HuH-7.5 (cell line): ENCODE data around the gene AFF2.

Experiments
- DNase-seq: peaks from one replicate; pipeline ENCODE4 v3.0.0; 2011; ENCODE audit warnings: low spot score

The AFF2 gene

DNA sequence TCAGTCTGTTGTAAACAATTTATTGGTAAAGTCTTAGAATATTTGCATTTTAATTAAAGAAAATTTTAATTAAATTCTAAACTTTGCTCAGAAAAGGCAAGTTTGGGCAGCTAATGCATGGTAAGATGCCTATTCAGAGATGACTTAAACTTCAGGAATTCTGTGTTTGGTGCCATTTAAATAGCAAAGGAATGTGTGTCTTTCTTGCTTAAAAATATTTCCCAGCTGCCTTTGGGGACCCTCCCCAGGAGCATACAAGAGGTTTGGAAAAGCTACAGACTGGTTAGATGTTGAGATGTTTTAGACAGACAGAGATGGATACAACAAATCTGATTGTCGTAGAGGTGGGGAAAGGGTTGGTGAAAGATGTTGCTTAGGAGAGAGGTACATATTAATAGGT lies 36.5 kb downstream of the AFF2 start:
- no peak for DNase-seq

DNA sequence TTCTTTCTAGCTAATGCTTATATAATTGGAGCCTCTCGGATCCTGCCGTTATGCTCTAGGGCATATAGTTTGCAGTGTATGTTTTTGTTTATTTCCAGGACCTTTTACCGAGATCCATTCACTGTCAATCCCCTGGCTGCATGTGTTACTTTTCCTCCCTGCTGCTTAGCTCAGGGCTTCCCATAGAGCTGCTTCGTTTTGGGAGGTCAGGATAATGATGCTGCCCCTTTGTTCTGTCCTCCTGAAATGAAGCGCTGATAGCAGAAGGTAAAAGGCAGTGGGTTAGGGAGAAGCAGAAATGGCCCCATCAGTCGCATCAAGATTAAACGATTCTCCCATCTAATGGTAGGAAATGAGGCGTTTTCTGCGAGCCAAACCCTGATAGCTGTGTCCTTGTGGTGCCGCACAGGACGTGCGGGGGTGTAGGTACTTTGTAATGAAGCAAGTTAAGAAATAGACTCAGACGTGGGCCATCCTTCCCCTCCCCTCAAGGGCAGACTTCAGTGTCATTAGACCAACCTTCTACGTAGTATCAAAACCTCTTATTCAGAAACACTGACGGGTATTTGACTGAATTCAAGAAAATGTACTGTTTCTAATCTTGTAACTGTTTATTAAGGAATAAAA lies 37.3 kb downstream of the AFF2 start:
- DNase-seq: no peak

DNA sequence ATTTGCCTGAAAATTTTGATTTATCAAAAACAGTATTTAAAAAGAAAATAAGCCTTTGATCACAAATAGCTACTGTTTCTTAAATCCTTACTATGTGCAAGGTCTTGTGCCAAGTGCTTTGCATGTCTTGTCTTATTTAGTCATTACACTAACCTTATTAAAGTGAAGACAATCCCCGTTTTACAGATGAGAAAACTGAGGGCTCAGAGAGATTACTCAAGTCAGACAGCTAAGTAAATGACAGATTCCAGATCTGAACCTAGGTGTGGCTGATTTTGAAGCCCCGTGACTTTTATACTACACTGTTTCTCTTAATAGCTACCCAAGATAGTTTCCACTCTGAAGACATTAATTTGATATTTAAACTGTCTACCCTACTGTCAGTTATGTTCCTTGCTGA lies 38.2 kb downstream of the AFF2 start:
- no peak for DNase-seq

DNA sequence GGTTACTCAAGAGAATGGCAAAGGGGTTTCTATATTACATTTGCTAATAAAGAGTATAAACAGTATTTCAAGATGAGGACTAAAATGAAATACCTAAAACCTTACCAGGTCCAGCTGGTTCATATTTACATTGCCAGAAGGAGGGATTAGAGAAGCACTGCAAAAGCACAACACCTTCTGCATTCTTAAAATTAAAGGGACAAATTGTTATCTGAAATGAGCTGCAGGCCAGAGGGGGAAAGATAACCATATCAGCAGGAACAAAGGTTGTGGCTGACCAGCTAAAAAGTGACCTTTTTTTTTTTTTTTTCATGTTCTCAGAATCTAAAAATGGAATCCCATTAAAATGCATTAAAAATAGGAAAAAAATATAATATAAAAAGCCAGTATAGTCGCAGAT lies 39.7 kb downstream of the AFF2 start:
- DNase-seq: no peak

DNA sequence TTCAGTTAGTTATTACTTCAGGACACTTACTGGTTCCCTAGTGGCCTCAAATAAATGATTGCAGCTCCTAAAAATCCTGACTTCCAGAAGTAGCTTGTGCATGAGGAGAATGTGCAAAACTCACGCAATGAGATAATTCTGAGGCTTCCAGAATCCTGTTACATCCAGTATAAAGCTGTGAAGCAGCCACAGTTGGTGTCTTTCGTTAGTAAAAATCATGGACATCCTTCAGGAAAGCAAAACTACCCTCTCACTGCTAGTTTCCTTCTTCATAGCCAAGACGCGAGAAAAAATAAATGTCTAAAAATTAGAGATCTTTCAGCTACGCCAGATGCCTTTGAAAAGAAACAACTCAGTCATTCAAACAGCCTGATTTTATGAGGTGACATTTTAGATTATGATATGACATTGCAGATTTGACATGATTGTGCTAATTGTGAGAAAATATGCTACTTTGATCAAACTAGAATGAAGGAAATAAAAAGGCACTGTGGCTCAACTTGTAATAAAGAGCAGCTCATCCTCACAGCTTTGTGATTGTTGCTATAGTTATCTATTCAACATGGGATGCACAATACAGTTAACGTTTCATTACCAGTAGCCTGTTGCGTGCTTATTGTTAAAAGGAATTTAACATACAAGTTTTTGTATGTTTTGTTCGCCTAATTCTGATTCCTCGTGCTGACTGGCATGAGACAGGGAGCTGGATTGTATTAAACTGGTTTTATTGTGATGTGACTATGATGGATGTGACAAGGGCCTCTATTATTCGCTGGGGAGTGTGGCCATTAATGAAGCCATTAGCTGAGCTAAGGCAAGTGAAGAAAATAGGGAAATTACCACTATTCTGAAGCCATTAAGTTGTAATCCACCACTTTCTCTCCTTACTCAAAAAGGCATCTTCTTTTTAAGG lies 40.5 kb downstream of the AFF2 start:
- DNase-seq: no peak

GRCh38 chrX:148541584-148541940 lies 41.1 kb downstream of the AFF2 start:
- DNase-seq: no peak

DNA sequence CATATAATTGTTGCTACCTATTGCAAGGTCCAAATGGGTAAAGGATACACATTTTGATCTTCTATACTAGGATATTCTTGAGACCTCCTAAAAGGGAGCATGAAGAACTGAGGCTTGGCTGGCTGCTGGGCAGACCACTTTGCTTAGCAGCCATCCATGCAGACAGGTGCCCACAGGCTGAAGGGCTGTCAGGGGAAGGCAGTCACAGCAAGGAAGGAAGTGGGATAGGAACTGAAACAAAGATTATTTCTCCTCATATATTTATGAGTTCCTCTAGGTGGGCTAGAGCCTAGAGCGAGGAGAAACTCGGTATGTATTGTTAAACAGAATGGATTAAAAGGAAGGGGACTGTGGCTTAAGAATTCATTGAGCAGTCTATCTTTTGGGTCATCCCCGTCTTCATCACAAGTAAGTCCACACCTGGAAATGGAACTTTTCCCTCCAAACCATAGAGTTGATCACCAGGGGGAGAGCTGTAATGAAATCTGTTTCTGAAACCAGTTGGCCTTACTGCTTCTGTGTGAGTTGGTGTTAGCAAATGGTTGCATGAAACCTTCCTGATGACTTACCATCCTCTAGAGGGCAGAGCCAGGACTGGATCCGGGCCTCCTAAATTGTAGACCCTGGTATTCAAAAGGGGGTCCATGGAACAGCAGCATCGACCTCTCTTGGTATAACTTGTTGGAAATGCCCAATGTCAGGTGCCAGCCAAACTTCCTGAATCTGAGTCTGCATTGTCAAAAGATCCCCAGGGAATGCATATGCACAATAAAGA lies 42.3 kb downstream of the AFF2 start:
- DNase-seq: no peak

- DNase-seq: no peak
Measured at GRCh38 chrX:148552775-148553174, 52.4 kb downstream of the AFF2 start.

DNA sequence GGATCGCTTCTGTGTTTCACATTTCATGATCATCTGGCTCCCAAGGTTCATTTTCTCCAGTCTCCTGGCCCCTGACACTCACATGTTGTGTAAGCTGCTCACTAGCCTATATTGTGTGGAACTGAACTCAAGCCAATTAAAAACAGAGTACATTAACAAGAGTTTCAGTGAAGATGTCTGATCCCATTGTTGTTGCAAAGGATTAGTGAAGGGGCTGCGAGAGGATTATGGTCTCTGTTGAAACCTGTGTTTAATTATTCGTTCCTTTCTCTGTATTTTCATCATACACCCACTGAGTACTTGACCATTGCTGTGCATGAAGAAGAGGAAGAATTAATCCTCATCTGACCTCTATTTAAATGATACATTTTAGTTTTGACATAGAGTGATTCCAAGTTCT lies 54.7 kb downstream of the AFF2 start:
- DNase-seq: no peak

DNA sequence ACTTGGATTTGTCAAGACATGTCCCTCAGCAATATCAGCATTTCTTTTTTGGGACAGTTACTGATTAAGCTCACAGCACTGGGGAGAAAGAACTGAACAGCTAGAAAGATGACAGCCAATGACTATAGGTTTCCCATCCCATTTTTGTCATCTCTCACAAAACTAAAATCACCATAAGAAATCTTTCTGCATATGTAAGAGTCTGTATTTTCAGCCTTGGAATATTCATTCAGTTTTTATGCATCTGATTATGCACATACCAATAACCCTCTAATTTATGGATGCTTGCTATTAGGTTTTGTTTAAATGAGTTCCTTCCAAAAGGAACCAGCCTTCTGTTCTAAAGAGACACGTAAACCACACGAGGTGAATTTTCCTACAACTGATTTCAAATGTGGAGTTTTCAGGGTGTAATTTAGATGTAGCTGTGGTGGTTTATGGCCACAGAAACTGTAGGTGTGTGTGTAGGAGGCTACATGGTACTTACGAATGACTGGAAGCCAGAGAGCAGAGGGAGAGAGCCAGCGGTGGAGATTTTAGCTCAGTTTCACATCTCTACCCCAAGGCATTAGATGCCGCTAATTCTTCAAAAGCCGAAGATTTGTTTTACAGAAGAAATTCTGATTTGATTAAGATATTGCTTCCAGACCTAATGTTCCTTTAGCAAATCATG lies 55.3 kb downstream of the AFF2 start:
- no peak for DNase-seq

DNA sequence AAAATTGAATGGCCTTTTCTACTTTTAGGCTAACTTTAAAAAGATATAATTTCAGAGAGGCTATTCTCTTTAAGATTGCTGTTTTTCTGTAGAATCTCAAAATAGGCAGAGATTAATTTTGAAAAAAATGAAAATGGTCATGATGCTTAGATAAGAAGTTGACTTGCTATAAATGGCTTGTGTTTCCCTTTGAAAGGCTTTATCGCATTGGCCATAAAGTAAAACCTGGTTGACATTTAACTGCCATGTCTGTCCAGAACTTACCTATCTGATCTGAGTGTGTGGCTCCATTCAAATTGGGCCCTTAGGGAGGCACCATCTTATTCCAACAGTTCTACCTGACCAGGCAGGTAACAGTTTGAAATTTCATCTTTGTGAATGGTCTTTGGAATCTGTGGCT lies 56.1 kb downstream of the AFF2 start:
- no peak for DNase-seq

DNA sequence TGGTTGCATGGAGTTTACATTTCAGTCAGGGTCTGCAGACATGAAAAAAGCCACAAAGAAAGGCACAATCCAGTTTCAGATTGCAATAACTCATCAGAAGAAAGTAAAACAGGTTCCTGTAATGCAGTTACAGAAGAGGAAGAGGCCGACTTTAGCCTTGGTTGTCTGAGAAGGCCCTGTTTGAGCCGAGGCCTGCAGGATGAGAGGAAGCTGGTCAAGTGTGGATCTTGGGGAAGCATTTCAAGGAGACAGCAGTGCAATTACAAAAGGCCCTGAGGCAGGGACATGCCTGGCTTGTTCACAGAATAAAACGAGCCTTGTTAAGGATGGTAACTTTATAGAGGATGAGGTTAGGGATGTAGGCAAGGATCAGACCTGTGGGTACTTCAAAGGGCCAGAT lies 62.4 kb downstream of the AFF2 start:
- DNase-seq: no peak

DNA sequence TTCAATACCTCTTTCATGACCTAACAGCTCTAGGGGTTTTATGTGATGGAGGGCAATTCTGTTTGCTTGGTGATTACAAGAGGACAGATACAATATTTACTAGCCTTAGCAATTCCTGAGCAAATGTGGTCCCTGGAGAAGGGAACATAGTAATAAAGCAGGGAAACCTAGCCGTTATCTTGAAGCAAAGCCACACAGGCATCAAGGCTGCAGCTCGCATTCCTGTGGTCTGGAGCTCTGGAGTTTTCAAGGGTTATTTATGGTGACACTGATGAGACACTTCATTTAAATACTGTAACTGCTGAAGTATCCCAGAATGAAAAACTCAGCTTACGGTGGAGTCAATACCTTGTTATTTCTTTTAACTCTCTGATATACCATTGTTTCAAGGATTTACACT lies 66.8 kb downstream of the AFF2 start:
- no peak for DNase-seq

DNA sequence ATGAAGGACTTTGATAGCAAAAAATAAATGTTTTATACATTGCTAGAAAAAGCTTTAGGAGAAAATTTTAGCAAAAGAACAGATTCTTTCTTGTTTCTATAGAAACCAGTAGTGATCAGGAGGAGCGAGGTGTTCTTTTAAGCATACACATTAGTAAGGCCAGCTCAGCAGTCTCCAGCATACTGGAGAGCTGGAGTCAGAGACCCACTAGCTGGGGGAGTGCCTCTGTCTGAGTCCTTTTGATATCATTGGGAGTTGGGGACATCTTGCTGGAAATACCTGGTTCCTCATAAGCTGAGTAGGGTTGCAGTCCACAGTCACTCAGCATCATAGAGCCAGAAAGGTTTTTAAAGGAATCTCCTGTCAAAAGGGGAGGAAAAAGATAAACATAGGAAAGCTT lies 67.4 kb downstream of the AFF2 start:
- DNase-seq: no peak

GRCh38 chrX:148568763-148569162 lies 68.3 kb downstream of the AFF2 start:
- no peak for DNase-seq

GRCh38 chrX:148572337-148572736 lies 71.9 kb downstream of the AFF2 start:
- DNase-seq: no peak

DNA sequence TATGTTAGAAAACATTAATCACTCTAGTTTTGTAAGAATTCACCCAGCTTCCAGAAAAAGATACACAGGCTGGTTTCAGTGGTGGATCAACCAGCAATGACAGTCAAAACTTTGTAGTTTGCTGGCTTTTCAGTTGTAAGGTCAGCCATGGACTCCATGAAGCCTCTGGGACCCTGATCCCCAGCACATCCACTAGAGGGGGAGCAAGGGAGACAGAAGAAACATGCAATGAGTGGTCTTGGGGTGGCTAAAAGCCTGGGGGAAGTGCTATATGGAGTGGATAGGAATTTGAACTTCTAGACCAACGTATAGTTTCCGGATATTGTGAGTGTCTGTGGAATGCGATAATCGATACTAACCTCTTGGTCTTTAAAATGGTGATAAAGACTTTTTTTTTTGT lies 72.7 kb downstream of the AFF2 start:
- no peak for DNase-seq

DNA sequence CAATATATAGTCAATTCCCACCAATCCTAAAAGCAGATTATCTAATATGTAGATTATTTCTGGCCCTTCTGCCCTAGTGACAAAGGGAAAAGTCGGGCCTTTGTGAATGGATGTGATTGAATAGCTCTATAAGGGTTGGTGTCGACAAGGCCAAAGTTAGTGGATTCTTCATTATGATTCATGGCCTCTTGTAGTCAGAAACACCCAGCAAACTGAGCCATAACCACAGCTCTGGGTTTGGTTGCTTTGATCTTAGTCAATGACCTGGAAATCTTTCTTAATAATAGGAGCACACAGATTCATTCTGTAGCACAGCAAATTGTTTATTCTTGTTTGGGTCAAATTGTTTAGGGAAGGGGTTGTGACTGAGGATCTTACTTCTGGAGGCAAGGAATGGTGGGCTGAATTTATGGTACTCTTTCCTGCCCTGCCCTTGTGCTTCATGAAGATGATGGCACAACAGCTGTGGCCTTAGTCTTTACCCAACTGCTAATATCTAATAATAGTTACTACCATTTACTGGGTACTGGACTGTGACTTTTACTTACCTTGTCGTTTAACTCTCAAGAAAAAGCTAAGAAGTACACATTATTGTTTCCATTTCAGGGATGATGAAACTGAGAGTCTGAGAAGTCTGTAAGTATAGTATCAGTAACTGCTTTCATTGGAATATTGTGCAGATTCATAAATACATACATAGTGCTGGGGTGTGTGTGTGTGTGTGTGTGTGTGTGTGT lies 74.0 kb downstream of the AFF2 start:
- no peak for DNase-seq

DNA sequence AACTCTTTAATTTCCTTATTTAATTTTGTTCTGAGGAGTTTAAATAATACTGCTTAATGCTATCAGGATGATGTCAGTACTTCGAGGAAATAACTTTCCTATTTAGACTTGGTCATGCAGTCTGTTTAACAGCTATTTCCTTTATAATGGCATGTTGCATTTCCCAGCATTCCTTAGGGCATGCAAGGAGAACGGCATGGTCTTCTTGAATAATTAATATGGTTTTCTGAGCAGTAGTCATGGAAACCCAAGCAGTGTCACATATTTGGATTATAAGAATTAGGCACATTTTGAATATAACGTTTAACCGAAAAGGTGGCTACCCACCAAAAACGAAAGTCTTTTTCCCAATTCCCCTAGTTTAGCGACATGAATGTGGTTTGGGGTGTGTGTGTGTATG lies 76.0 kb downstream of the AFF2 start:
- no peak for DNase-seq

GRCh38 chrX:148577741-148578140 lies 77.3 kb downstream of the AFF2 start:
- DNase-seq: no peak

DNA sequence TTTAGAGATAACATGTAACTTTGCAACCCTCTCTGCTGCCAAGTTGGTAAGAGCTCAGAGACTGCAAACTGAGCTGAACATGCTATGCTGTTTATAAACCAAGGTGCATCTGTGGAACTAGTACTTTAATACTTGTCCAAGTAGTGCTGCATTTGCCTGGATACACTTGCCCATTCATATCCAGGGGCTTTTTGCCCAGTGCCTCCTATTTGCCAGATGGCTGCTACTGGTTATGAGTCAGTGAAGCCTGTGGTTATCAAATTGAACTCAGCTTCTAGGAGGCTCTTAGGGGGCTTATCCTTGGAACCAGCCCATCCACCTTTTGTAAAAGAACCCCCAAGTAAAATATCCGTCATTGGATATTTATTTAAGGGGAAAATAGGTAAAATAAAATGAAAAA lies 79.6 kb downstream of the AFF2 start:
- no peak for DNase-seq

DNA sequence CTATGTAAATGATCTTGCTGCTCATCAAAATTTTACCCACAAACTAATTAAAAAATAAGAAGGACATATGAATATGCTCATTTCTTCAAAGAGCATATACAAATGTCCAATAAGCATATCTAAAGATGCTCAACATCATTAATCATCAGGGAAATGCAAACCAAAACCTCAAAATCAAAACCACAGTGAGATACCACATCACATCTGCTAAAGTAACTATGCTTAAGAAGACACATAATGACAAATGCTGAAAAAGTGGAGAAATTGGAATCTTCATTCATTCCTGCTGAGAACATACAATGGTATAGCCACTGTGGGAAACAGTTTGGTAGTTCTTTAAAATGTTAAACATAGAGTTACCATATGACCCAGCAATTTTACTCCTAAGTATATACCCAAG lies 81.9 kb downstream of the AFF2 start:
- DNase-seq: no peak
